Ishikawa (cell line): Measurements from ENCODE around the gene MPST.
A peak's percentile ranks its signal among the peaks of the same experiment; 100 is the strongest.

Experiments
- CEBPB ChIP-seq: IDR thresholded peaks from 2 replicates; pipeline ENCODE4 v1.6.1; 2012
- CREB1 ChIP-seq: IDR thresholded peaks from 2 replicates; pipeline ENCODE4 v1.6.1; 2012; ENCODE audit warnings: low read depth
- EGR1 ChIP-seq: IDR thresholded peaks from 2 replicates; pipeline ENCODE4 v1.6.1; 2012
- EP300 ChIP-seq: IDR thresholded peaks from 2 replicates; pipeline ENCODE4 v1.6.1; 2012; ENCODE audit warnings: borderline replicate concordance
- FOXM1 ChIP-seq: IDR thresholded peaks from 2 replicates; pipeline ENCODE4 v1.6.1; 2012; ENCODE audit warnings: low read depth, borderline replicate concordance
- NFIC ChIP-seq: IDR thresholded peaks from 2 replicates; pipeline ENCODE4 v1.6.1; 2012
- RAD21 ChIP-seq: IDR thresholded peaks from 2 replicates; pipeline ENCODE4 v1.6.1; 2012; ENCODE audit warnings: low read depth
- TAF1 ChIP-seq: IDR thresholded peaks from 2 replicates; pipeline ENCODE4 v1.6.1; 2012; ENCODE audit warnings: low read depth, mild to moderate bottlenecking
- TCF12 ChIP-seq: IDR thresholded peaks from 2 replicates; pipeline ENCODE4 v1.6.1; 2012; ENCODE audit warnings: low read depth
- TEAD4 ChIP-seq: IDR thresholded peaks from 2 replicates; pipeline ENCODE4 v1.6.1; 2012
- YY1 ChIP-seq: IDR thresholded peaks from 2 replicates; pipeline ENCODE4 v1.6.1; 2012; ENCODE audit warnings: low read depth
- ZBTB7A ChIP-seq: IDR thresholded peaks from 2 replicates; pipeline ENCODE4 v1.6.1; 2012; ENCODE audit warnings: low read depth
- TF ChIP-seq, protein P1 (sequence below): IDR thresholded peaks from 2 replicates; pipeline ENCODE4 v1.6.1; 2012
- TF ChIP-seq, protein P2 (sequence below): IDR thresholded peaks from 2 replicates; pipeline ENCODE4 v1.6.1; 2012; ENCODE audit warnings: low read depth, mild to moderate bottlenecking
- TF ChIP-seq, protein P3 (sequence below): IDR thresholded peaks from 2 replicates; pipeline ENCODE4 v1.6.1; 2012

MPST gene

DNA sequence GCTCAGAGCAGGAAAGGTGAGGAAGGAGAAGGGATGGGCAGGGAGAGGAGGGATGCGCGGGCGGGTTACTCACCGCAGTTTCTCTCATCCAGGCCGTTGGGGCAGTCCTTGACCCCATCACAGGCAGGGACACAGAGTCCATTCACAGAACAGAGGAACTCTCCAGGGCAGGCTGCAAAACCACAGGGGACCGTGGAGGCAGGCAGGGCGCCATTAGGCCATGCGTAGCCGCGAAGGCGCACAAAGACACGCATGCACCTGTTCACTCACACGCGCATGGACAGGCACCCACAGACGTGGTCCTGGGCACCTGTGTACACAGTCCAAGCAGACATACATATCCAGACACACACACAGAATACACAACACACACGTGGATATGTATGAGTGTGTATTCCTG lies 55.0 kb downstream of the MPST start:
- TF ChIP-seq TAF1 (no peak), YY1 (no peak), ZBTB7A (no peak), TCF12 (no peak), FOXM1 (no peak), EP300 (no peak), TEAD4 (no peak), RAD21 (no peak)
- TF ChIP-seq, protein P1, sequence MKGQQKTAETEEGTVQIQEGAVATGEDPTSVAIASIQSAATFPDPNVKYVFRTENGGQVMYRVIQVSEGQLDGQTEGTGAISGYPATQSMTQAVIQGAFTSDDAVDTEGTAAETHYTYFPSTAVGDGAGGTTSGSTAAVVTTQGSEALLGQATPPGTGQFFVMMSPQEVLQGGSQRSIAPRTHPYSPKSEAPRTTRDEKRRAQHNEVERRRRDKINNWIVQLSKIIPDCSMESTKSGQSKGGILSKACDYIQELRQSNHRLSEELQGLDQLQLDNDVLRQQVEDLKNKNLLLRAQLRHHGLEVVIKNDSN = no peak

DNA sequence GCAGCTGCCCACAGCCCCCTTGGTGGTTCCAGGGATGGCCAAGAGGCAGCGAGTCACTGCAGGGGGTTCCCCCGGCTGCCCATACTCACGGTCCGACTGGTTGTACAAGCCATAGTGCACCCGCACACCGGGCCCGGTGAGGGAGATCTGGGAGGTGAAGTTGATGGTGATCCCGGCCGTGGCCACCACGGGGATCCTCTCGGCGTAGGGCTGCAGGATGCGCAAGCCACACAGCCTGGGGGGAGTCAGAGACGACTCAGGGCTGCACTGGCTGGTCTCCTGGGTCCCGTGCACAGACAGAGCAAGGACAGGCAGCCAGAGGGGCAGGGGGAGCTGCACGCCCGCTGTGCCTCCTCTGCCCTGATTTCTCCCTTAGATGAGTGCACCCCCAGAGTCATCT lies 55.5 kb downstream of the MPST start:
- TF ChIP-seq YY1 (no peak), TAF1 (no peak), FOXM1 (no peak), TCF12 (no peak), EGR1 (no peak)
- TF ChIP-seq, protein P2, sequence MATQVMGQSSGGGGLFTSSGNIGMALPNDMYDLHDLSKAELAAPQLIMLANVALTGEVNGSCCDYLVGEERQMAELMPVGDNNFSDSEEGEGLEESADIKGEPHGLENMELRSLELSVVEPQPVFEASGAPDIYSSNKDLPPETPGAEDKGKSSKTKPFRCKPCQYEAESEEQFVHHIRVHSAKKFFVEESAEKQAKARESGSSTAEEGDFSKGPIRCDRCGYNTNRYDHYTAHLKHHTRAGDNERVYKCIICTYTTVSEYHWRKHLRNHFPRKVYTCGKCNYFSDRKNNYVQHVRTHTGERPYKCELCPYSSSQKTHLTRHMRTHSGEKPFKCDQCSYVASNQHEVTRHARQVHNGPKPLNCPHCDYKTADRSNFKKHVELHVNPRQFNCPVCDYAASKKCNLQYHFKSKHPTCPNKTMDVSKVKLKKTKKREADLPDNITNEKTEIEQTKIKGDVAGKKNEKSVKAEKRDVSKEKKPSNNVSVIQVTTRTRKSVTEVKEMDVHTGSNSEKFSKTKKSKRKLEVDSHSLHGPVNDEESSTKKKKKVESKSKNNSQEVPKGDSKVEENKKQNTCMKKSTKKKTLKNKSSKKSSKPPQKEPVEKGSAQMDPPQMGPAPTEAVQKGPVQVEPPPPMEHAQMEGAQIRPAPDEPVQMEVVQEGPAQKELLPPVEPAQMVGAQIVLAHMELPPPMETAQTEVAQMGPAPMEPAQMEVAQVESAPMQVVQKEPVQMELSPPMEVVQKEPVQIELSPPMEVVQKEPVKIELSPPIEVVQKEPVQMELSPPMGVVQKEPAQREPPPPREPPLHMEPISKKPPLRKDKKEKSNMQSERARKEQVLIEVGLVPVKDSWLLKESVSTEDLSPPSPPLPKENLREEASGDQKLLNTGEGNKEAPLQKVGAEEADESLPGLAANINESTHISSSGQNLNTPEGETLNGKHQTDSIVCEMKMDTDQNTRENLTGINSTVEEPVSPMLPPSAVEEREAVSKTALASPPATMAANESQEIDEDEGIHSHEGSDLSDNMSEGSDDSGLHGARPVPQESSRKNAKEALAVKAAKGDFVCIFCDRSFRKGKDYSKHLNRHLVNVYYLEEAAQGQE = no peak
- TF ChIP-seq, protein P1 = no peak

DNA sequence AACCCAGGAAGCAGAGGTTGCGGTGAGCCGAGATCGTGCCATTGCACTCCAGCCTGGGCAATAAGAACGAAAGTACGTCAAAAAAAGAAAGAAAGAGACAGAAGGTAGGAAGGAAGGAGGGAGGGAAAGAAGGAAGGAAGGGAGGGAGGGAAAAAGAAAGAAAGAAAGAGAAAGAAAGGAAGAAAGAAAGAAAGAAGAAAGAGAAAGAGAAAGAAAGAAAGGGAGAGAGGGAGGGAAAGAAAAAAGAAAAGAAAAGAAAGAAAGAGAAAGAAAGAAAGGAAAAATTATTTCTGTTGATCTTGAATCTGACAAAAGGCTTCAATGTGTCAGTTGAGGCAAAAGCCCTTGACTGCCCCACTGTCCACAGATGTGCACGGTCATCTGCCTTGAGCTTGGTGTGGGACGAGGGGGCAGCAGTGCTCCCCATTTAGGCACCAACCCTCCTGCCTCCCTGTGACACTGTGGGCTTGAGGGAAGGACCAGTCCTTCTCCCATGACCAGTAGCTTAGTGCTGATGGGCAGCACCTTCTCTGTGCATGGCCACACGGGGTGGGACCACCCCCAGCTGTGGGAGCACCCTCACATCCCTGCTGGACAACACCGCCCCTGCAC lies 56.4 kb downstream of the MPST start:
- no peak for TF ChIP-seq TEAD4
- TF ChIP-seq, protein P3, sequence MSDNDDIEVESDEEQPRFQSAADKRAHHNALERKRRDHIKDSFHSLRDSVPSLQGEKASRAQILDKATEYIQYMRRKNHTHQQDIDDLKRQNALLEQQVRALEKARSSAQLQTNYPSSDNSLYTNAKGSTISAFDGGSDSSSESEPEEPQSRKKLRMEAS = no peak
- no peak for TF ChIP-seq TAF1
- TF ChIP-seq, protein P1 = no peak
- TF ChIP-seq EP300 = no peak
- no peak for TF ChIP-seq FOXM1

DNA sequence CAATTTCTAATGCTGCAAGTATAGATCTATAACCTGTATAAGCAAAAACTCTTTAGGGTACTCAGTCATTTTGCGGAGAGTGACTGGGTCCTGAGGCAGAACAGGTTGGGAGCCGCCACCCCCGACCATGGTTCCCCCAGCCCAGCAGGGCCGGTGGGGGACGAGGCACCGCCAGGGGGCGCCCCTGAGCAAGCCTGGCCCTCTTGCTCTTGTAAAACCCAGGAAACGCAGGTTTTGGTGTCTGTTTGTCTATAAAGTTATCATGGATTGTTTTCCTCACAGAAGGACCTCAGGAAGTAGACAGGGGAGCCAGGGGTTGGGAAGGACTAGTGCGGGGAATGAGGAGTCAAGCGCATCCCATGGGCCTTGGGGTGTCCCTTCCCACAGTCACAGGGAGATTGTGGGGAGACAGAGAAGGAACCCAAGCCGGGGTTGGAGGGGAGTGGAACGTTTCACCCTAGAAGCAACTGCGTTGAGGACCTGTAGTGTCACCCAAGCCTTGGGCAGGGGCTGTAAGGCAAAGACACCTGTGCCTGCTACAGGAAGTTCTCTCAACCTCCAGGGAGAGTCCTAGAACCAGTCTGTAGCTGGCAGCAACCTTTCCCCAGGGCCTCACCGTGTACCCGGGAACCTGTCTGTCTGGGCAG lies 58.4 kb downstream of the MPST start:
- TF ChIP-seq, protein P1 = no peak
- no peak for TF ChIP-seq NFIC
- TF ChIP-seq RAD21 = peak; percentile 69

DNA sequence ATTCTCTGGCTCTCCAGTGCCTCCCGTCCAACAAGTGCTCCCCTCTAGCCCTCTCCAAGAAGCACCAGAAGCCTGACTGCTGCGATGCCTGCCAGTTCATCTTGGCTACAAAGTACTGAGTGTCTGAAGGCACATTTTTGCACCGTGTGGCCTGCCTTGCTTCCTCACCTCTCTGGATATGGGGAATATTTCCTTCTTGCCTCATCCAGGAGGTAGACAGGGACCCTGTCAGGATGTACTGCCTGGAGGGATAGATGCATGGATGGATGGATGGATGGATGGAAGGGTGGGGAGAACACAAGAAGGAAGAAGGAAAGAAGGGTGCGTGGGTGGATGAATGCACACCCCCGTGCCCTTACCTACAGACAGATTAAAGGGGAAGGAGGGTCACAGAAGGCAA lies 59.6 kb downstream of the MPST start:
- no peak for TF ChIP-seq RAD21
- no peak for TF ChIP-seq TAF1
- TF ChIP-seq CREB1 = no peak
- TF ChIP-seq, protein P2 = no peak
- no peak for TF ChIP-seq TCF12
- no peak for TF ChIP-seq CEBPB
- TF ChIP-seq, protein P1 = no peak
- TF ChIP-seq YY1 = no peak
- TF ChIP-seq NFIC = no peak
- TF ChIP-seq, protein P3 = no peak
- no peak for TF ChIP-seq EGR1
- no peak for TF ChIP-seq TEAD4
- TF ChIP-seq FOXM1 = no peak
- TF ChIP-seq ZBTB7A = no peak
- TF ChIP-seq EP300 = no peak
